ENCODE results near the gene SGTA. TPM values are rescaled to one million over a fixed set of nuclear protein-coding genes. Genes with fewer than 3 reads are reported as not detected.
"Not testable (repeated sequence)": the region's sequence is repeated elsewhere in the genome, so short reads cannot be mapped to it uniquely, and the experiment has no call there.

The SGTA gene
- total RNA-seq, 2 donors from 2014 or later, result 48.7 to 54.4 TPM

GRCh38 chr19:2802826-2803225 is 19.8 kb upstream of the SGTA start:
- peaks cover 0 to 13% of the 10 kb centered on the region in 2 donors for H3K36me3 Mint-ChIP-seq
- no peak for DNase-seq (ENCODE audit: low spot score in 2 of 2)
- H3K9me3 Mint-ChIP-seq, result no peaks in the 10 kb centered on the region
- no peak for ATAC-seq
- H3K27ac Mint-ChIP-seq, result peak overlapping the region in 1 of 2 donors; percentile 52

GRCh38 chr19:2800506-2800905 is 17.4 kb upstream of the SGTA start:
- Mint-ChIP-seq H3K9me3 (no peaks in the 10 kb centered on the region), H3K36me3 (peaks cover 0 to 13% of the 10 kb centered on the region in 2 donors), H3K27ac (no peak overlapping the region)
- no peak for ATAC-seq
- no peak for DNase-seq (ENCODE audit: low spot score in 2 of 2)

GRCh38 chr19:2799273-2800020 is 16.4 kb upstream of the SGTA start:
- H3K36me3 Mint-ChIP-seq, result peaks cover 0 to 13% of the 10 kb centered on the region in 2 donors
- no peaks in the 10 kb centered on the region for H3K9me3 Mint-ChIP-seq
- ATAC-seq (no peak), DNase-seq (ENCODE audit: low spot score in 2 of 2) (no peak)
- H3K27ac Mint-ChIP-seq, result no peak overlapping the region

GRCh38 chr19:2798733-2799132 is 15.7 kb upstream of the SGTA start:
- peaks cover 0 to 7% of the 10 kb centered on the region in 2 donors for H3K36me3 Mint-ChIP-seq
- no peaks in the 10 kb centered on the region for H3K9me3 Mint-ChIP-seq
- H3K27ac Mint-ChIP-seq, result no peak overlapping the region
- ATAC-seq (no peak), DNase-seq (ENCODE audit: low spot score in 2 of 2) (no peak)

- H3K27ac Mint-ChIP-seq, result no peak overlapping the region
- DNase-seq (ENCODE audit: low spot score in 2 of 2) (no peak), ATAC-seq (no peak)
- peaks cover 0 to 8% of the 10 kb centered on the region in 2 donors for H3K36me3 Mint-ChIP-seq
- no peaks in the 10 kb centered on the region for H3K9me3 Mint-ChIP-seq
Measured at GRCh38 chr19:2798158-2798685, 15.1 kb upstream of the SGTA start.

GRCh38 chr19:2797280-2797679 is 14.2 kb upstream of the SGTA start:
- H3K36me3 Mint-ChIP-seq, result peaks cover 0 to 6% of the 10 kb centered on the region in 2 donors
- DNase-seq (ENCODE audit: low spot score in 2 of 2), result no peak
- no peak for ATAC-seq
- no peak overlapping the region for H3K27ac Mint-ChIP-seq
- H3K9me3 Mint-ChIP-seq, result no peaks in the 10 kb centered on the region

GRCh38 chr19:2796659-2797266 is 13.7 kb upstream of the SGTA start:
- no peak for DNase-seq (ENCODE audit: low spot score in 2 of 2)
- H3K9me3 Mint-ChIP-seq, result no peaks in the 10 kb centered on the region
- H3K36me3 Mint-ChIP-seq, result peaks cover 0 to 10% of the 10 kb centered on the region in 2 donors
- ATAC-seq, result no peak
- H3K27ac Mint-ChIP-seq, result no peak overlapping the region

- ATAC-seq (no peak), DNase-seq (ENCODE audit: low spot score in 2 of 2) (no peak)
- Mint-ChIP-seq H3K9me3 (no peaks in the 10 kb centered on the region), H3K36me3 (peaks cover 0 to 10% of the 10 kb centered on the region in 2 donors), H3K27ac (peak overlapping the region in 1 of 2 donors; percentile 60)
Measured at GRCh38 chr19:2795827-2796658, 13.0 kb upstream of the SGTA start.

- no peak for ATAC-seq
- no peak overlapping the region for H3K27ac Mint-ChIP-seq
- DNase-seq (ENCODE audit: low spot score in 2 of 2), result no peak
- no peaks in the 10 kb centered on the region for H3K9me3 Mint-ChIP-seq
- H3K36me3 Mint-ChIP-seq, result peaks cover 0 to 10% of the 10 kb centered on the region in 2 donors
Measured at GRCh38 chr19:2793577-2793976, 10.5 kb upstream of the SGTA start.

- no peak for ATAC-seq
- Mint-ChIP-seq H3K36me3 (peaks cover 0 to 13% of the 10 kb centered on the region in 2 donors), H3K27ac (no peak overlapping the region), H3K9me3 (no peaks in the 10 kb centered on the region)
- DNase-seq (ENCODE audit: low spot score in 2 of 2), result no peak
Measured at GRCh38 chr19:2793126-2793525, 10.1 kb upstream of the SGTA start.

- not testable (repeated sequence) for H3K9me3 Mint-ChIP-seq; ATAC-seq; H3K27ac Mint-ChIP-seq; DNase-seq (ENCODE audit: low spot score in 2 of 2)
- peaks cover 0 to 17% of the 10 kb centered on the region in 2 donors for H3K36me3 Mint-ChIP-seq
Measured at GRCh38 chr19:2792666-2793065, 9.6 kb upstream of the SGTA start.

GRCh38 chr19:2791876-2792275 is 8.8 kb upstream of the SGTA start:
- DNase-seq (ENCODE audit: low spot score in 2 of 2) (no peak), ATAC-seq (no peak)
- Mint-ChIP-seq H3K9me3 (no peaks in the 10 kb centered on the region), H3K27ac (peak overlapping the region; percentile 61 to 62), H3K36me3 (peaks cover 0 to 25% of the 10 kb centered on the region in 2 donors)

- H3K36me3 Mint-ChIP-seq, result peaks cover 0 to 25% of the 10 kb centered on the region in 2 donors
- no peaks in the 10 kb centered on the region for H3K9me3 Mint-ChIP-seq
- no peak for ATAC-seq
- DNase-seq (ENCODE audit: low spot score in 2 of 2), result no peak
- H3K27ac Mint-ChIP-seq, result no peak overlapping the region
Measured at GRCh38 chr19:2791440-2791839, 8.4 kb upstream of the SGTA start.

- no peak for ATAC-seq
- Mint-ChIP-seq H3K27ac (peak overlapping the region in 1 of 2 donors; percentile 55), H3K9me3 (no peaks in the 10 kb centered on the region), H3K36me3 (peaks cover 0 to 30% of the 10 kb centered on the region in 2 donors)
- no peak for DNase-seq (ENCODE audit: low spot score in 2 of 2)
Measured at GRCh38 chr19:2790557-2791271, 7.6 kb upstream of the SGTA start.

- H3K36me3 Mint-ChIP-seq, result peaks cover 0 to 33% of the 10 kb centered on the region in 2 donors
- H3K9me3 Mint-ChIP-seq, result no peaks in the 10 kb centered on the region
- no peak for ATAC-seq
- H3K27ac Mint-ChIP-seq, result peak overlapping the region in 1 of 2 donors; percentile 55
- DNase-seq (ENCODE audit: low spot score in 2 of 2), result no peak
Measured at GRCh38 chr19:2790194-2790556, 7.1 kb upstream of the SGTA start.

GRCh38 chr19:2788237-2788636 is 5.2 kb upstream of the SGTA start:
- no peak for ATAC-seq

More at GRCh38 chr19:2788237-2788636, 5.2 kb upstream of the SGTA start:
- no peaks in the 10 kb centered on the region for H3K9me3 Mint-ChIP-seq
- no peak for DNase-seq (ENCODE audit: low spot score in 2 of 2)
- H3K27ac Mint-ChIP-seq, result peak overlapping the region in 1 of 2 donors; percentile 77
- peaks cover 4 to 36% of the 10 kb centered on the region in 2 donors for H3K36me3 Mint-ChIP-seq
